ENCODE results near the gene PDE6B.

Gene PDE6B

DNA sequence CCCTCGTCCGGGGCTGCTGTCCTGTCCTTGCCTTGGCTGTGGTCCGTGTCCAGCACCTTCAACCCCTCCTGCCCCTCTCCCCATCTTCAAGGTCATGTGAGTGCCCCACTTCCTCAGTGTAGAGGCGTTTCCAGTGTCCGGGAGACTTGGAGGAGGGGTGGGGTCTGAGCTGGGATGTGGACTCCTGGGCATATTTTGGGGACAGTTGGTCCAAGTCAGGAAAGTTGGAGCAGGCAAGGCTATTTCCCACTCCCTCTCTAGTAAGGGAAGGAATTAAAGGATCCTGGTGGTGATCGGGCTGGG, 83.2 kb downstream of the PDE6B start:
- no peak for DNase-seq

- no peak for DNase-seq
Observed at GRCh38 chr4:709348-709747, 84.0 kb downstream of the PDE6B start.

DNA sequence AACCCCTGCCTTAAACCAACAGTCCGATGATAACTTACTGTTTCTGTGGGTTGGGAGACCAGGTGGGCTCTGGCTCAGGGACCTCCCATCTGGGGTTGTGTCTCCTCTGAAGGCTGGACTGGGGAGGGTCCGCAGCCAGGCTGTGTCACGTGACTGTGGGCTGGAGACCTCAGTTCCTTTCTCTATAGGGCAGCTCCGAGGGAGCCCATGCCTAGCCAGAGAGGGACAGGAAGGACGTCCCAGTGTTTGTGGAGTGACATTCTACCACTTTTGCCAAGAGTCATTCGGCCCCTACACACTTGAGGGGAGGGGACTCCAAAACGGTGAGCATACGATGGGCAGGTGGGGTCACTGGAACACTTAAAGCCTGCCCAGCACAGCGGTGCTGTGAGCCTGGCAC, 84.7 kb downstream of the PDE6B start:
- DNase-seq = no peak

DNA sequence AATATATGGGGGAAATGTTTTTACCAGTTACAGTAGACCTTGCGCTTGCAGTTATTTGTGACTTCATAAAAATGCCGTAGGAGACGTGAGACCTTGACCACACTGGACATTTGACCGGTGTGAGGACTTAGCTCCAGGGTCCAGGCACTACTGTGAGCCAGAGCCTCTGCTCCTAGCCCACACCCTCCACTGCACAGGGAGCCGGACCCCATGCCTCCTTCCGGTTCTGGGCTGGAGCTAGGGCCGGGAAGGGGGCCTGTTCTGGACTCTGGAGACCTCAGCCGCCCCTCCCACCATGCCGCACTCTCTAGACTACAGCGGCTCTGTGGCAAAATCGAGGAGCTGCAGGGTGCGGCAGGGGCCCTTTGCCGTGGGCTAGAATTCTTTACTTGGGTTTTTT, 85.5 kb downstream of the PDE6B start:
- no peak for DNase-seq

- no peak for DNase-seq
Observed at GRCh38 chr4:712093-712492, 86.7 kb downstream of the PDE6B start.

DNA sequence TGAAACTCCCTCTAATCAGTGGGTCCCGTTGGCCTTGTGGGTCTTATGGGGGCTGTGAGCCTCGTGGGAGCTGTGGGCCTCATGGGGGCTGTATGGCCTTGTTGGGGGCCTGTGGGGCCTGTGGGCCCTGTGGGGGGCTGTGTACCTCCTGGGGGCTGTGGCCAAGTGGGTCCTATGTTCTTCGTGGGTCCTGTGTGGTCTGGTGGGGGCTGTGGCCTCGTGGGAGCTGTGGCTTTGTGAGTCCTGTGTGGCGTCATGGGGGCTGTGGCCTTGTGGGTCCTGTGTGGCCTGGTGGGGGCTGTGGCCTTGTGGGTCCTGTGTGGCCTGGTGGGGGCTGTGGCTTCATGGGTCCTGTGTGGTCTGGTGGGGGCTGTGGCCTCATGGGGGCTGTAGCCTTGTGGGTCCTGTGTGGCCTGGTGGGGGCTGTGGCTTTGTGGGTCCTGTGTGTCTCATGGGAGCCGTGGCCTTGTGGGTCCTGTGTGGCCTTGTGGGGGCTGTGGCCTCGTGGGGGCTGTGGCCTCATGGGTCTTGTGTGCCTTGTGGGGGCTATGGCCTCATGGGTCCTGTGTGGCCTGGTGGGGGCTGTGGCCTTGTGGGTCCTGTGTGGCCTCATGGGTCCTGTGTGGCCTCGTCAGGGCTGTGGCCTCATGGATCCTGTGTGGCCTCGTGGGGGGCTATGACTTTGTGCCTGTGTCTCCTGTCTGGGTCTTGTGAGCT, 87.7 kb downstream of the PDE6B start:
- DNase-seq = no peak

DNA sequence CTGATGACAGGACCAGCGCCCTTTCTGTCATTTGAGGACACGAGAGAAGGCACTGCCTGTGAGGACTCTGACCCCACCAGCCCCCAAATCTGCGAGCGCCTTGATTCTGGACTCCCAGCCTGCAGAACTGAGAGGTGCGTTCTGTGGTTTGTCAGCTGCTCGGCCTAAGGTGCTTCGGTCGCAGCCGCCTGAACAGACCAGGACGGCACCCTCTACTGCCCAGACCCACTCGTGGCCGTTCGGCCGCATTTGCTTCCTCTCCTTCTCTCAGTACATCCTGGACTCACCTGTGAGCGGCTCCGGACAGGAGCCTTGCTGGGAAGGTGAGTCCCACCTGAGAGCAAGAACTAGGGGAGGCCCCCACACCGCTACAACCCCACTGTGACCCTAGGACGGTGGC, 88.7 kb downstream of the PDE6B start:
- DNase-seq = no peak

DNA sequence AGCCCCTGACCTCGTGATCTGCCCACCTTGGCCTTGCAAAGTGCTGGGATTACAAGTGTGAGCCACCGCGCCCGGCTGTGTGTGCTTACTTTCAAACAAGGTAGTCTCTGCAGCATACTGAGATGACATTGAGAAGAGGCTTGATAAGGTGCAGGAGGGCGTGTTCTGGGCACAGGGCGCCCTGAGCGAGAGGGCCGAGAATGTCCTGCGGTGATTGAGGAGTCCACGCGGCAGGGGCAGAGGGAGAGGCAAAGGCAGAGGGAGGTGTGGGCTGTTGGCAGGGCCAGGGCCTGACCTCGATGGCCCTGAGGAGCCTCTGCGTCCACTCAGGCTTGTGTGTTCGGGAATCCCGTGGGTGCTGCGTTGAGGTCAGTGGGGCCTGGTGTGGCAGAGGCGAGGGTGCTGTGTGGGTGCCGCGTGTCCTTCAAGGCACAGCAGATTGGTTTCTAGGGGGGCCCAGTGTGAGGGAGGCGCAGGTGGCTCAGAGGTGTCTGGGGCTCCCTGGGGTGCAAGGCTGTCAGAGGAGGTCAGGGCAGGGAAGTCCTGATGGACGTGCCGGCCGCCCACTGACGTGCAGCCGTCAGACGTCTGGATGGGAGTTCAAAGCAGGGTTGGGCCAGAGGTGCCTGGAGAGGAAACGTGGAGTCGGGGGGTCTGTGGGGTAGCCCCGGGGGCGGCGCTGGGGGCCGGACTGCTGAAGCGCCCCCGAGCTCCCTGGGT, 92.4 kb downstream of the PDE6B start:
- DNase-seq = no peak

- DNase-seq = no peak
Observed at GRCh38 chr4:718460-718859, 93.1 kb downstream of the PDE6B start.
